ENCODE measurements around the gene CAPZA2. TPM values are rescaled to one million over a fixed set of nuclear protein-coding genes. Genes with fewer than 3 reads are reported as not detected.

CAPZA2 gene
- total RNA-seq, 2 experiments from 2014 or later = 93.6 to 96.5 TPM

- ChIA-PET POLR2A (no interaction called here), CTCF (no interaction called here)
- intact Hi-C loops (cut with DNase I, micrococcal nuclease) = no loop called here
- Mint-ChIP-seq H3K27me3 (no peaks in the 10 kb centered on the region), H3K36me3 (ENCODE audit: low read depth) (no peaks in the 10 kb centered on the region), H3K27ac (no peak overlapping the region), H3K4me3 (no peak overlapping the region), H3K9me3 (no peaks in the 10 kb centered on the region), H3K4me1 (ENCODE audit: low read depth) (peaks cover 8% of the 10 kb centered on the region)
- ATAC-seq (ENCODE audit: poor library complexity) = no peak
- DNase-seq = no peak
- Histone ChIP-seq H3K27ac (ENCODE audit: low read depth in 1 of 2, low read length in 2 of 2) (no peak overlapping the region), H3K4me3 (ENCODE audit: low read length) (no peak overlapping the region), H3K4me1 (ENCODE audit: insufficient read depth, low read length) (no peaks in the 10 kb centered on the region), H3K9me3 (ENCODE audit: control insufficient read depth in 1 of 2, insufficient read depth in 1 of 2, low read length in 2 of 2) (no peaks in the 10 kb centered on the region), H3K36me3 (ENCODE audit: insufficient read depth, low read length) (no peaks in the 10 kb centered on the region), H3K27me3 (ENCODE audit: control insufficient read depth in 1 of 2, insufficient read depth in 2 of 2, low read length in 2 of 2) (no peaks in the 10 kb centered on the region)
- no peak for TF ChIP-seq CTCF (IDR thresholded peaks at IDR 0.05)
Observed at GRCh38 chr7:116963234-116963633, 100.8 kb downstream of the CAPZA2 start.

DNA sequence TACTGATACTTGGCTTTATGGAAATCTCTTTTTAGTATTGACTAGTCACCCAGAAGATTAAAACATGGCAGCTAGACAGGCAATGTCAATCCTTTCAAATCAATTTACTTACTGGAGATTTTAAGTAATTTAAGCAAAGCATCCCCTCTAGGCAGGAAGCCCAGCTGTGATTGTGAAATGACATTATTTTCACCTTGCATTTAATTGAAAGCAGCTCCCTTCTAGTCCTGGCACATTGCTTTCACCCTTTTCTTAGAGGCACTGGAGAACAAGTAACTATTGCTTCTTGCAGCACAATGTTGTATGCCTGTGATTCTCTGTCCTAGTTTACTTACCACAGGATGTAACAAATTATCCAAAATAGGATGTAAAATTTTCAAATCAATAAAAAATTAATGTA lies 104.2 kb downstream of the CAPZA2 start:
- Histone ChIP-seq H3K9me3 (ENCODE audit: control insufficient read depth in 1 of 2, insufficient read depth in 1 of 2, low read length in 2 of 2) (no peaks in the 10 kb centered on the region), H3K4me3 (ENCODE audit: low read length) (no peak overlapping the region), H3K27me3 (ENCODE audit: control insufficient read depth in 1 of 2, insufficient read depth in 2 of 2, low read length in 2 of 2) (no peaks in the 10 kb centered on the region), H3K4me1 (ENCODE audit: insufficient read depth, low read length) (no peaks in the 10 kb centered on the region), H3K36me3 (ENCODE audit: insufficient read depth, low read length) (no peaks in the 10 kb centered on the region), H3K27ac (ENCODE audit: low read depth in 1 of 2, low read length in 2 of 2) (no peak overlapping the region)
- Mint-ChIP-seq H3K4me3 (no peak overlapping the region), H3K9me3 (no peaks in the 10 kb centered on the region), H3K27ac (no peak overlapping the region), H3K4me1 (ENCODE audit: low read depth) (peaks cover 8% of the 10 kb centered on the region), H3K27me3 (no peaks in the 10 kb centered on the region), H3K36me3 (ENCODE audit: low read depth) (no peaks in the 10 kb centered on the region)
- CTCF ChIA-PET = no interaction called here
- DNase-seq (no peak), ATAC-seq (ENCODE audit: poor library complexity) (no peak)
- TF ChIP-seq CTCF (IDR thresholded peaks at IDR 0.05) = no peak
- POLR2A ChIA-PET = no interaction called here
- intact Hi-C loops (cut with DNase I, micrococcal nuclease) = no loop called here

DNA sequence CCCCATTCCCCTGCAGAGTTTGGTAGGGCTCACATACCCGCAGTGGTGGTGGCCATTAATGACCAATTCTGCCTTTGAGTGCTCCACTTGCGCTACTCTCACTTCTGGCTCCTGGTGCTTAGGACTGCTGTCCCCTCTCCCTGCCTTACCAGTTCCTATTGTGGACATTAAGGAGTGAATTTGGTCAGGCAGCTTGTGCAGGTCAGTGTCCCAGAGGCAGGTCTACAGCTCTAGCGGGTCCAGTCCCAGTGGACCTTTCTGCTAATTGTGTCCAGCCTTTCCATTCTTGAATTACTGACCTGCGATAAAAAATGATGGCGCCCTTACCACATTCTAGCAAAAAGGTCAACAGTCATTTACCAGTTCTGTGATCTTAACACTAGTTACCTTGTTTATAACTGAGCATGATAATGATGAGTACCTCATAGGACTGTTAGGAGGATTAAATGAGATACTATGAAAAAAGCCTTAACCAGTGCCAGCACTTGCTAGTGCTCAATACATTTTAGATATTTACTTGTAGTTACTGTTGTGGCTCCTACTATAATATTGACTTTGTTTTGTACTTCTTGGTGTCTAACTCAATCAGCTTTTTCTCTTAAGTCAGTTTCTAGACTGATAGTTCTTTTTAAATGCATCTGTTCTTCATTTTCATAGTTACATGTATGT lies 105.0 kb downstream of the CAPZA2 start:
- TF ChIP-seq CTCF (IDR thresholded peaks at IDR 0.05) = no peak
- H3K9me3 ChIP-seq (ENCODE audit: control insufficient read depth in 1 of 2, insufficient read depth in 1 of 2, low read length in 2 of 2) = no peaks in the 10 kb centered on the region
- H3K27ac Mint-ChIP-seq = no peak overlapping the region
- no peaks in the 10 kb centered on the region for H3K36me3 ChIP-seq (ENCODE audit: insufficient read depth, low read length)
- H3K4me1 Mint-ChIP-seq (ENCODE audit: low read depth) = peaks cover 6% of the 10 kb centered on the region
- no peak overlapping the region for H3K4me3 Mint-ChIP-seq
- H3K4me3 ChIP-seq (ENCODE audit: low read length) = no peak overlapping the region
- H3K9me3 Mint-ChIP-seq = no peaks in the 10 kb centered on the region
- no peak overlapping the region for H3K27ac ChIP-seq (ENCODE audit: low read depth in 1 of 2, low read length in 2 of 2)
- intact Hi-C loops (cut with DNase I, micrococcal nuclease) = no loop called here
- DNase-seq (no peak), ATAC-seq (ENCODE audit: poor library complexity) (no peak)
- no peaks in the 10 kb centered on the region for H3K4me1 ChIP-seq (ENCODE audit: insufficient read depth, low read length)
- H3K27me3 ChIP-seq (ENCODE audit: control insufficient read depth in 1 of 2, insufficient read depth in 2 of 2, low read length in 2 of 2) = no peaks in the 10 kb centered on the region
- CTCF ChIA-PET = no interaction called here
- POLR2A ChIA-PET = no interaction called here
- no peaks in the 10 kb centered on the region for H3K36me3 Mint-ChIP-seq (ENCODE audit: low read depth)
- H3K27me3 Mint-ChIP-seq = no peaks in the 10 kb centered on the region

Data from CD4-positive, alpha-beta T cell (primary cell).